BJ (cell line): Measurements from ENCODE around the gene COX19. TPM values are rescaled to one million over a fixed set of nuclear protein-coding genes. Genes with fewer than 3 reads are reported as not detected.

Experiments used
- CTCF ChIA-PET: fragments of 350-600 bp; formaldehyde crosslinking; extraction: SDS; loops from one replicate; lab custom pipeline; 2021; ENCODE audit warnings: antibody characterized with exemption, inconsistent platforms; lab: Yijun Ruan, JAX
- POLR2A ChIA-PET: fragments of 300-600 bp; sonication (Branson Sonifier 250); formaldehyde crosslinking; extraction: SDS; loops from one replicate; lab custom pipeline; 2021; ENCODE audit warnings: antibody characterized with exemption; lab: Charles Lee
- DNase-seq: peaks from one replicate; pipeline ENCODE4 v3.0.0-alpha.2; 2011; ENCODE audit warnings: low read depth
- H3K27me3 ChIP-seq: 2 replicates; pipeline ENCODE4 v1.6.0; 2011; ENCODE audit warnings: low read length; ENCODE audit not compliant: control insufficient read depth, insufficient read depth
- H3K36me3 ChIP-seq: 2 replicates; pipeline ENCODE4 v1.5.1; 2011; ENCODE audit warnings: low read length; ENCODE audit not compliant: control insufficient read depth, insufficient read depth
- H3K4me3 ChIP-seq: 2 replicates; pipeline ENCODE4 v1.5.1; 2011; ENCODE audit warnings: low read depth, mild to moderate bottlenecking, control low read depth, low read length
- polyA plus RNA-seq: library from polyadenylated mRNA; depleted of rRNA; stranded (reverse); fragments of >200 nt; gene quantifications from 2 replicates; pipeline ENCODE4 v1.2.3, GENCODE V29; 2011
- TF ChIP-seq, protein P1 (sequence below): IDR thresholded peaks from 2 replicates; pipeline ENCODE4 v1.5.1; 2011; ENCODE audit warnings: low read depth, mild to moderate bottlenecking, control low read depth, inconsistent platforms, low read length, moderate library complexity; ENCODE audit not compliant: insufficient read depth

Gene COX19
- polyA plus RNA-seq, 1 experiment, result 5.6 TPM

DNA sequence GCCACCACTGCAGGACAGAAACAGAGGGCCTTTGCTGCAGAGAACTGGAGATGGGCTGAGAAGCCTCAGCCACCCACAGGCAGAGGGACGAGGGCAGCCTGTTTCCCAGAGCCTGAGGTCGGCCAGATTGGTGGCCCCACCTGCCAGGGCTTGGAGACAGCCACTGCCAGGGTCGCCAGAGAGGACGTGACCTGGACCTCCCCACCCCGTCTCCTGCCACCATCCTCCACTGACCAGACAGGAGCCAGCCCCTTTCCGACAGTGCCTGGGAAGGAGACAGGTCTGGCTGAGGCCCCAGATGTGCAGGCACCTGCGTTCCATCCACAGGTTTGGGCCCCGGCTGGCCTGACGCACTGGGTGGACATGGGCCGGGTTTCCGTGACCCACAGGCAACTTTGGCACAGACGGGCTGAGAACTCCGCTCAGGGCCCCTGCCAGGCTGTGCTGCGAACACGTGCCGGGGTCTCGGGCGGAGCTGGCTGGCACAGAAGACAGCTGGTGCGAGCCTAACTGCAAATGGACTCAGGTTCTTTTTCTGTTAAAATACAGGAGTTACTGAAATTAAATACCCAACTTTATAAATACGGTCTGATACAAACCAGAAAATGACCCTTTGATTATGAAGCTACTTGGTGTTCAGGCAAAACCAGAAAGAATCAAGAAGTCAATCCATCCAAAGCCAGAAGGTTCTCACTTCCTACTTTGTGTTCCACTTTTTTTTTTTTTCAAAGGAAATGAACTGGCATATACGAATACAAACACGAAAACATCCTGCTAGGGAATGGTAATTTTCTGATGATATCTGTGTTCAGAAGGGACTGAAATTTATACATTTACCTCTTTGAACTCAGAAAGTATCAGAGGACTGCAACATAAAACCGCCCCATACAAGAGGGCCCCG lies 6.9 kb downstream of the COX19 start:
- TF ChIP-seq, protein P1, sequence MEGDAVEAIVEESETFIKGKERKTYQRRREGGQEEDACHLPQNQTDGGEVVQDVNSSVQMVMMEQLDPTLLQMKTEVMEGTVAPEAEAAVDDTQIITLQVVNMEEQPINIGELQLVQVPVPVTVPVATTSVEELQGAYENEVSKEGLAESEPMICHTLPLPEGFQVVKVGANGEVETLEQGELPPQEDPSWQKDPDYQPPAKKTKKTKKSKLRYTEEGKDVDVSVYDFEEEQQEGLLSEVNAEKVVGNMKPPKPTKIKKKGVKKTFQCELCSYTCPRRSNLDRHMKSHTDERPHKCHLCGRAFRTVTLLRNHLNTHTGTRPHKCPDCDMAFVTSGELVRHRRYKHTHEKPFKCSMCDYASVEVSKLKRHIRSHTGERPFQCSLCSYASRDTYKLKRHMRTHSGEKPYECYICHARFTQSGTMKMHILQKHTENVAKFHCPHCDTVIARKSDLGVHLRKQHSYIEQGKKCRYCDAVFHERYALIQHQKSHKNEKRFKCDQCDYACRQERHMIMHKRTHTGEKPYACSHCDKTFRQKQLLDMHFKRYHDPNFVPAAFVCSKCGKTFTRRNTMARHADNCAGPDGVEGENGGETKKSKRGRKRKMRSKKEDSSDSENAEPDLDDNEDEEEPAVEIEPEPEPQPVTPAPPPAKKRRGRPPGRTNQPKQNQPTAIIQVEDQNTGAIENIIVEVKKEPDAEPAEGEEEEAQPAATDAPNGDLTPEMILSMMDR, result no peak
- DNase-seq, result no peak
- ChIA-PET CTCF (interaction anchor here (0.9 kb wide), 1 partner anchor 24 kb away, joined by 4 read pairs; no protein-coding TSS in a partner anchor), POLR2A (no interaction called here)
- Histone ChIP-seq H3K4me3 (no peak overlapping the region), H3K36me3 (peaks cover 30% of the 10 kb centered on the region), H3K27me3 (no peaks in the 10 kb centered on the region; the same call in 1 of the 2 replicates)

- CTCF ChIA-PET, result interaction anchor here (0.6 to 0.9 kb wide), 2 partner anchors 25 to 98 kb away, joined by 3 to 4 read pairs; no protein-coding TSS in a partner anchor
- TF ChIP-seq, protein P1, result no peak
- POLR2A ChIA-PET, result no interaction called here
- Histone ChIP-seq H3K4me3 (no peak overlapping the region), H3K27me3 (no peaks in the 10 kb centered on the region; the same call in 1 of the 2 replicates), H3K36me3 (peaks cover 27% of the 10 kb centered on the region)
- DNase-seq, result no peak
Observed at GRCh38 chr7:967361-968082, 7.8 kb downstream of the COX19 start.

DNA sequence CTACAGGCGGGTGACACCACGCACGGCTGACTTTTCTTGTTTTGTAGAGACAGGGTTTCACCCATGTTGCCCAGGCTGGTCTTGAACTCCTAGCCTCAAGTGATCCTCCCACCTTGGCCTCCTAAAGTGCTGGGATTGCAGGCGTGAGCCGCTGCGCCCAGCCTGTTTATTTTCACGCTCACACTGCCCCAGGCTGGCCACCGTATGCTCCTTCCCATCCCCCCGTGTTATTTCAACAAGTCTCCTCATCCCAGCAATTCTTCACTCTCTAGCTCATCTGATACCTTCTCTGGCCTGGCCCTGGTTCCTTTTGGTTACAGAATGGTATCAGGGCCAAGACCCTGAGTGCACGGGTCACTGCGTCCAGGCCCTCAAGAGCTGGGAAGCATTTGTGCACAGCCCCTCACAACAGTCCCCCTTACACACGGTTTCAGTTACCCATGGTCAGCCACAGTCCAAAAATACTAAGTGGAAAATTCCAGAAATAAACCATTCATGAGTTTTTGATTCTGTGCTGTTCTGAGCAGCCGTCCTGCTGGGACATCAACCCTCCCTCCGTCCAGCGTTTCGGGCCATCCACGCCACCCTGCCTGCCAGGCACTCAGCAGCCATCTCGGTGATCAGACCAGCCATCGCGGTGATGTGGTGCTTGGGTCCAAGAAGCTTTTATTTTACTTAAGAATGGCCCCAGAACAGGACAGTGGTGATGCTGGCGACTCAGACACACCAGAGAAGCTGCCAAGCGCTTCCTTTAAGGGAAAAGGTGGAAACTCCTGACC lies 8.9 kb downstream of the COX19 start:
- Histone ChIP-seq H3K27me3 (no peaks in the 10 kb centered on the region; the same call in 1 of the 2 replicates), H3K4me3 (no peak overlapping the region), H3K36me3 (peaks cover 22% of the 10 kb centered on the region)
- TF ChIP-seq, protein P1, result no peak
- CTCF ChIA-PET, result interaction anchor here (1.2 kb wide), 1 partner anchor 16 kb away, joined by 3 read pairs; the partner anchor contains the start of gene CYP2W1
- POLR2A ChIA-PET, result no interaction called here
- no peak for DNase-seq

GRCh38 chr7:964401-965231 lies 10.7 kb downstream of the COX19 start:
- DNase-seq, result no peak
- POLR2A ChIA-PET, result no interaction called here
- TF ChIP-seq, protein P1, result no peak
- H3K4me3 ChIP-seq, result no peak overlapping the region
- H3K36me3 ChIP-seq, result peaks cover 15% of the 10 kb centered on the region
- peaks cover 2% of the 10 kb centered on the region for H3K27me3 ChIP-seq
- CTCF ChIA-PET, result no interaction called here
